Activated B cell treated with CpG ODN at 0.5 μM for 24 hours (primary cell): ENCODE data around the gene ADAMTS17. TPM values are rescaled to one million over a fixed set of nuclear protein-coding genes. Genes with fewer than 3 reads are reported as not detected.

Experiments used
- ATAC-seq: fragments of 200-7000 bp; cut with Tn5 transposase; one replicate; pipeline ENCODE4 v1.10.0; 2021; ENCODE audit warnings: low read depth, mild to moderate bottlenecking, moderate library complexity
- CTCF ChIA-PET: fragments of 350-600 bp; sonication (Branson Sonifier 250); formaldehyde crosslinking; loops from one replicate; lab custom pipeline; 2021; ENCODE audit warnings: antibody characterized with exemption; lab: Charles Lee
- POLR2A ChIA-PET: fragments of 350-600 bp; sonication (Branson Sonifier 250); formaldehyde crosslinking; loops from one replicate; lab custom pipeline; 2021; ENCODE audit warnings: antibody characterized with exemption; lab: Charles Lee
- DNase-seq: peaks from one replicate; pipeline ENCODE4 v3.0.0; 2022
- H3K27ac Mint-ChIP-seq: one replicate; pipeline ENCODE4 v1.8.0; 2020; ENCODE audit warnings: mixed read lengths
- H3K27me3 Mint-ChIP-seq: one replicate; pipeline ENCODE4 v1.8.0; 2021; ENCODE audit warnings: mixed read lengths
- H3K36me3 Mint-ChIP-seq: one replicate; pipeline ENCODE4 v1.8.0; 2021; ENCODE audit warnings: low read depth, mixed read lengths
- H3K4me1 Mint-ChIP-seq: one replicate; pipeline ENCODE4 v1.8.0; 2021; ENCODE audit warnings: mixed read lengths
- H3K4me3 Mint-ChIP-seq: one replicate; pipeline ENCODE4 v1.8.0; 2020; ENCODE audit warnings: mild to moderate bottlenecking, mixed read lengths
- H3K9me3 Mint-ChIP-seq: one replicate; pipeline ENCODE4 v1.8.0; 2020; ENCODE audit warnings: mixed read lengths
- CTCF ChIP-seq: fragments of 200-600 bp; IDR thresholded peaks from one replicate; pipeline ENCODE4 v1.8.0; 2022; ENCODE audit warnings: antibody characterized with exemption, mild to moderate bottlenecking
- intact Hi-C: fragments of 100-400 bp; cut with micrococcal nuclease; formaldehyde crosslinking; loops from one replicate; pipeline ENCODE4 v1.15.1; 2024
- total RNA-seq: library from RNA; stranded (reverse); gene quantifications from 2 replicates; pipeline ENCODE4 v1.2.3, GENCODE V29; 2022

The ADAMTS17 gene
- total RNA-seq, 1 donor from 2014 or later, result 1.6 TPM

GRCh38 chr15:99992611-99993231 lies 349.1 kb downstream of the ADAMTS17 start:
- no peaks in the 10 kb centered on the region for H3K4me1 Mint-ChIP-seq
- no peak for DNase-seq
- peaks cover 2% of the 10 kb centered on the region for H3K27me3 Mint-ChIP-seq
- ChIA-PET POLR2A (no interaction called here), CTCF (no interaction called here)
- H3K9me3 Mint-ChIP-seq, result peaks cover 4% of the 10 kb centered on the region
- ATAC-seq, result no peak
- H3K27ac Mint-ChIP-seq, result no peak overlapping the region
- no peaks in the 10 kb centered on the region for H3K36me3 Mint-ChIP-seq
- intact Hi-C loops, result no loop called here
- H3K4me3 Mint-ChIP-seq, result no peak overlapping the region
- no peak for TF ChIP-seq CTCF

- H3K4me1 Mint-ChIP-seq, result no peaks in the 10 kb centered on the region
- TF ChIP-seq CTCF, result no peak
- DNase-seq (no peak), ATAC-seq (no peak)
- CTCF ChIA-PET, result no interaction called here
- H3K27ac Mint-ChIP-seq, result no peak overlapping the region
- H3K9me3 Mint-ChIP-seq, result peaks cover 4% of the 10 kb centered on the region
- intact Hi-C loops, result no loop called here
- no peak overlapping the region for H3K4me3 Mint-ChIP-seq
- H3K27me3 Mint-ChIP-seq, result peaks cover 15% of the 10 kb centered on the region
- POLR2A ChIA-PET, result no interaction called here
- no peaks in the 10 kb centered on the region for H3K36me3 Mint-ChIP-seq
These were observed 352.7 kb downstream of the ADAMTS17 start for GRCh38 chr15:99989095-99989494.

GRCh38 chr15:99987701-99988100 lies 354.1 kb downstream of the ADAMTS17 start:
- H3K36me3 Mint-ChIP-seq, result no peaks in the 10 kb centered on the region
- no peak overlapping the region for H3K27ac Mint-ChIP-seq
- H3K27me3 Mint-ChIP-seq, result peaks cover 22% of the 10 kb centered on the region
- intact Hi-C loops, result no loop called here
- H3K4me1 Mint-ChIP-seq, result no peaks in the 10 kb centered on the region
- DNase-seq (no peak), ATAC-seq (no peak)
- POLR2A ChIA-PET, result no interaction called here
- no peak overlapping the region for H3K4me3 Mint-ChIP-seq
- CTCF ChIA-PET, result no interaction called here
- peaks cover 4% of the 10 kb centered on the region for H3K9me3 Mint-ChIP-seq
- no peak for TF ChIP-seq CTCF

- intact Hi-C loops, result no loop called here
- no peak for DNase-seq
- peaks cover 4% of the 10 kb centered on the region for H3K9me3 Mint-ChIP-seq
- peaks cover 22% of the 10 kb centered on the region for H3K27me3 Mint-ChIP-seq
- H3K27ac Mint-ChIP-seq, result no peak overlapping the region
- ChIA-PET CTCF (no interaction called here), POLR2A (no interaction called here)
- H3K4me3 Mint-ChIP-seq, result no peak overlapping the region
- ATAC-seq, result no peak
- no peaks in the 10 kb centered on the region for H3K4me1 Mint-ChIP-seq
- no peak for TF ChIP-seq CTCF
- no peaks in the 10 kb centered on the region for H3K36me3 Mint-ChIP-seq
These were observed 354.7 kb downstream of the ADAMTS17 start for GRCh38 chr15:99987119-99987506.

- Mint-ChIP-seq H3K36me3 (no peaks in the 10 kb centered on the region), H3K9me3 (peaks cover 4% of the 10 kb centered on the region), H3K4me3 (no peak overlapping the region), H3K4me1 (no peaks in the 10 kb centered on the region), H3K27me3 (peaks cover 20% of the 10 kb centered on the region), H3K27ac (no peak overlapping the region)
- DNase-seq (no peak), ATAC-seq (no peak)
- ChIA-PET POLR2A (no interaction called here), CTCF (no interaction called here)
- no peak for TF ChIP-seq CTCF
- intact Hi-C loops, result no loop called here
These were observed 355.3 kb downstream of the ADAMTS17 start for GRCh38 chr15:99986297-99987118.
